Panc1 (cell line): ENCODE results near the gene DGCR2. TPM values are rescaled to one million over a fixed set of nuclear protein-coding genes. Genes with fewer than 3 reads are reported as not detected.

Experiments used
- ATAC-seq: fragments of 200-7000 bp; cut with Tn5 transposase; 2 replicates; pipeline ENCODE4 v1.9.1; 2020; ENCODE audit warnings: mild to moderate bottlenecking, moderate library complexity
- BruUV-seq: library from RNA; stranded (reverse); fragments of 400-500 nt; replicated peaks from 2 replicates; lab custom pipeline; 2021; lab: Mats Ljungman, UMichigan
- CTCF ChIA-PET: fragments of 300-600 bp; sonication (Branson Sonifier 250); formaldehyde crosslinking; loops from one replicate; lab custom pipeline; 2022; ENCODE audit warnings: antibody characterized with exemption; lab: Charles Lee
- POLR2A ChIA-PET: fragments of 300-600 bp; sonication (Branson Sonifier 250); formaldehyde crosslinking; loops from one replicate; lab custom pipeline; 2022; ENCODE audit warnings: antibody characterized with exemption; lab: Charles Lee
- DNase-seq: peaks from one replicate; pipeline ENCODE4 v3.0.0-alpha.2; 2010; ENCODE audit warnings: low read depth, low spot score
- H3K27ac ChIP-seq: 2 replicates; pipeline ENCODE4 v1.5.1; 2011; ENCODE audit warnings: mild to moderate bottlenecking, low read length, inconsistent platforms
- H3K27me3 ChIP-seq: fragments of 200-500 bp; sonication (Bioruptor generic); 2 replicates; pipeline ENCODE4 v1.6.0; 2014; ENCODE audit warnings: low read length, inconsistent platforms; ENCODE audit not compliant: control insufficient read depth, insufficient read depth
- H3K36me3 ChIP-seq: fragments of 200-500 bp; sonication (Bioruptor generic); 2 replicates; pipeline ENCODE4 v1.5.1; 2014; ENCODE audit warnings: inconsistent platforms, mild to moderate bottlenecking, low read length, moderate library complexity; ENCODE audit not compliant: control insufficient read depth, insufficient read depth
- H3K4me1 ChIP-seq: 2 replicates; pipeline ENCODE4 v1.5.1; 2011; ENCODE audit warnings: inconsistent platforms, mild to moderate bottlenecking, low read length, moderate library complexity; ENCODE audit not compliant: control insufficient read depth, insufficient read depth
- H3K4me3 ChIP-seq, 2 experiments: 2 replicates each; pipeline ENCODE4 v1.5.1; 2011 to 2012; ENCODE audit warnings: low read depth in 2 of 2, low read length in 2 of 2, mild to moderate bottlenecking in 2 of 2, inconsistent platforms in 1 of 2, moderate library complexity in 1 of 2
- H3K9me3 ChIP-seq: fragments of 200-500 bp; sonication (Bioruptor generic); 2 replicates; pipeline ENCODE4 v1.5.1; 2014; ENCODE audit warnings: low read depth, mild to moderate bottlenecking, inconsistent platforms, low read length, moderate library complexity; ENCODE audit not compliant: control insufficient read depth, insufficient read depth
- CTCF ChIP-seq: fragments of 450-650 bp; IDR thresholded peaks from 2 replicates; pipeline ENCODE4 v1.5.1; 2017; ENCODE audit warnings: mild to moderate bottlenecking
- POLR2AphosphoS5 ChIP-seq: IDR thresholded peaks from 2 replicates; pipeline ENCODE4 v1.6.1; 2012; ENCODE audit warnings: mild to moderate bottlenecking, low read depth, low read length, moderate library complexity
- REST ChIP-seq, 2 experiments: IDR thresholded peaks; 2 replicates each; pipeline ENCODE4 v1.6.1; 2011 to 2012; ENCODE audit warnings: low read depth in 2 of 2, control low read depth in 1 of 2, low read length in 1 of 2, mild to moderate bottlenecking in 1 of 2, moderate library complexity in 1 of 2; ENCODE audit not compliant: insufficient read depth in 1 of 2
- SIN3A ChIP-seq: IDR thresholded peaks from 2 replicates; pipeline ENCODE4 v1.6.1; 2012; ENCODE audit warnings: low read depth, mild to moderate bottlenecking, low read length, moderate library complexity, borderline replicate concordance; ENCODE audit not compliant: insufficient read depth
- TCF7L2 ChIP-seq: IDR thresholded peaks from 2 replicates; pipeline ENCODE4 v1.6.1; 2011; ENCODE audit warnings: mild to moderate bottlenecking, low read depth, low read length, inconsistent platforms
- in situ Hi-C: cut with HindIII; loops from 2 replicates; pipeline ENCODE4 v1.10.0; 2016; ENCODE audit warnings: low sequenced_read_pairs, low pct_unique_long_range_greater_than_20kb
- intact Hi-C: fragments of 100-400 bp; cut with micrococcal nuclease; formaldehyde crosslinking; loops from one replicate; pipeline ENCODE4 v1.10.0; 2022; ENCODE audit not compliant: unreplicated experiment
- total RNA-seq: library from RNA; stranded (reverse); gene quantifications from one replicate; pipeline ENCODE4 v1.2.1, GENCODE V29; 2021; ENCODE audit not compliant: unreplicated experiment

DGCR2 gene
- total RNA-seq, 1 experiment from 2014 or later: 35.1 TPM

GRCh38 chr22:19167106-19167869 lies 45.1 kb upstream of the DGCR2 start:
- Histone ChIP-seq H3K4me1 (0 out of 2 replicates have a peak, but pooled peaks cover 3% of the 10 kb centered on the region), H3K36me3 (no peaks in the 10 kb centered on the region), H3K9me3 (no peaks in the 10 kb centered on the region), H3K27ac (no peak overlapping the region), H3K27me3 (no peaks in the 10 kb centered on the region; the same call in 1 of the 2 replicates), H3K4me3 (no peak overlapping the region)
- CTCF ChIA-PET: no interaction called here
- DNase-seq (no peak), ATAC-seq (no peak)
- TF ChIP-seq SIN3A: no peak
- TF ChIP-seq TCF7L2: no peak
- no peak for TF ChIP-seq POLR2AphosphoS5
- TF ChIP-seq CTCF: no peak
- TF ChIP-seq REST (IDR thresholded peaks at IDR 0.05; ENCODE audit: insufficient read depth in 1 of 2, low read depth in 2 of 2, low read length in 1 of 2): no peak
- in situ Hi-C loops: no loop called here
- BruUV-seq: no TSS peak
- POLR2A ChIA-PET: no interaction called here
- intact Hi-C loops: no loop called here

GRCh38 chr22:19166421-19166820 lies 44.2 kb upstream of the DGCR2 start:
- BruUV-seq: no TSS peak
- no peaks in the 10 kb centered on the region for H3K36me3 ChIP-seq
- in situ Hi-C loops: no loop called here
- H3K4me3 ChIP-seq: no peak overlapping the region
- no peaks in the 10 kb centered on the region for H3K9me3 ChIP-seq
- no peak for ATAC-seq
- no peak for TF ChIP-seq TCF7L2
- TF ChIP-seq REST (IDR thresholded peaks at IDR 0.05; ENCODE audit: insufficient read depth in 1 of 2, low read depth in 2 of 2, low read length in 1 of 2): no peak
- no peak for TF ChIP-seq SIN3A
- no peak for TF ChIP-seq CTCF
- TF ChIP-seq POLR2AphosphoS5: no peak
- ChIA-PET CTCF (no interaction called here), POLR2A (no interaction called here)
- H3K27me3 ChIP-seq: no peaks in the 10 kb centered on the region; the same call in 1 of the 2 replicates
- H3K27ac ChIP-seq: no peak overlapping the region
- 0 out of 2 replicates have a peak, but pooled peaks cover 3% of the 10 kb centered on the region for H3K4me1 ChIP-seq
- no peak for DNase-seq
- intact Hi-C loops: no loop called here
